Measurements from ENCODE around the gene TMEM179.
"Not testable (repeated sequence)": the region's sequence is repeated elsewhere in the genome, so short reads cannot be mapped to it uniquely, and the experiment has no call there.

TMEM179 gene

GRCh38 chr14:104585966-104586697, 18.4 kb downstream of the TMEM179 start:
- no peak for DNase-seq (ENCODE audit: low read depth)

- DNase-seq (ENCODE audit: low read depth), result no peak
These were observed 20.0 kb downstream of the TMEM179 start for GRCh38 chr14:104584557-104584956.

- DNase-seq (ENCODE audit: low read depth), result no peak
These were observed 20.9 kb downstream of the TMEM179 start for GRCh38 chr14:104583424-104584306.

- no peak for DNase-seq (ENCODE audit: low read depth)
These were observed 21.9 kb downstream of the TMEM179 start for GRCh38 chr14:104582662-104583061.

GRCh38 chr14:104582005-104582404, 22.6 kb downstream of the TMEM179 start:
- no peak for DNase-seq (ENCODE audit: low read depth)

GRCh38 chr14:104581521-104581920, 23.1 kb downstream of the TMEM179 start:
- no peak for DNase-seq (ENCODE audit: low read depth)

- no peak for DNase-seq (ENCODE audit: low read depth)
These were observed 23.6 kb downstream of the TMEM179 start for GRCh38 chr14:104580961-104581360.

- not testable (repeated sequence) for DNase-seq (ENCODE audit: low read depth)
These were observed 24.6 kb downstream of the TMEM179 start for GRCh38 chr14:104579939-104580338.

GRCh38 chr14:104579507-104579906, 25.1 kb downstream of the TMEM179 start, which contains the start of gene C14orf180:
C14orf180 (plus strand) TSS chr14:104579764; CDS start chr14:104586431, 6,667 bp downstream.
- no peak for DNase-seq (ENCODE audit: low read depth)

GRCh38 chr14:104578321-104578720, 26.3 kb downstream of the TMEM179 start:
- DNase-seq (ENCODE audit: low read depth), result no peak

- no peak for DNase-seq (ENCODE audit: low read depth)
These were observed 26.7 kb downstream of the TMEM179 start for GRCh38 chr14:104577847-104578301.

- no peak for DNase-seq (ENCODE audit: low read depth)
These were observed 27.1 kb downstream of the TMEM179 start for GRCh38 chr14:104577426-104577825.

GRCh38 chr14:104576970-104577332, 27.6 kb downstream of the TMEM179 start:
- DNase-seq (ENCODE audit: low read depth), result no peak

GRCh38 chr14:104576232-104576969, 28.2 kb downstream of the TMEM179 start:
- DNase-seq (ENCODE audit: low read depth), result no peak

- no peak for DNase-seq (ENCODE audit: low read depth)
These were observed 29.5 kb downstream of the TMEM179 start for GRCh38 chr14:104574978-104575583.

GRCh38 chr14:104574536-104574935, 30.0 kb downstream of the TMEM179 start:
- DNase-seq (ENCODE audit: low read depth), result no peak

GRCh38 chr14:104573930-104574329, 30.6 kb downstream of the TMEM179 start:
- DNase-seq (ENCODE audit: low read depth), result no peak

- no peak for DNase-seq (ENCODE audit: low read depth)
These were observed 31.9 kb downstream of the TMEM179 start for GRCh38 chr14:104572668-104573067.

GRCh38 chr14:104572024-104572626, 32.4 kb downstream of the TMEM179 start:
- no peak for DNase-seq (ENCODE audit: low read depth)

GRCh38 chr14:104571246-104571645, 33.3 kb downstream of the TMEM179 start:
- no peak for DNase-seq (ENCODE audit: low read depth)

GRCh38 chr14:104569435-104569834, 35.1 kb downstream of the TMEM179 start:
- no peak for DNase-seq (ENCODE audit: low read depth)

Measured in activated gamma-delta T cell treated with anti-CD3 and anti-CD28 coated beads, Interleukin-2, amount 50 U/mL, for 16 hours (primary cell).